PC-3 (cell line): ENCODE results near the gene ERP27.

Experiments
- EZH2 ChIP-seq: fragments of 300-600 bp; sonication (generic); IDR thresholded peaks from one replicate; pipeline ENCODE4 v1.6.1; 2017; ENCODE audit warnings: antibody characterized with exemption, mild to moderate bottlenecking, low read length; ENCODE audit not compliant: unreplicated experiment
- EZH2phosphoT487 ChIP-seq: fragments of 300-600 bp; sonication (generic); IDR thresholded peaks from 2 replicates; pipeline ENCODE4 v1.6.1; 2018; ENCODE audit warnings: mild to moderate bottlenecking, antibody characterized with exemption, low read length, borderline replicate concordance
- TF ChIP-seq, protein P1 (sequence below): fragments of 300-600 bp; sonication (generic); conservative IDR thresholded peaks from 2 replicates; pipeline ENCODE4 v1.5.1; 2017; ENCODE audit warnings: antibody characterized with exemption, low read depth, mild to moderate bottlenecking, low read length

DNA sequence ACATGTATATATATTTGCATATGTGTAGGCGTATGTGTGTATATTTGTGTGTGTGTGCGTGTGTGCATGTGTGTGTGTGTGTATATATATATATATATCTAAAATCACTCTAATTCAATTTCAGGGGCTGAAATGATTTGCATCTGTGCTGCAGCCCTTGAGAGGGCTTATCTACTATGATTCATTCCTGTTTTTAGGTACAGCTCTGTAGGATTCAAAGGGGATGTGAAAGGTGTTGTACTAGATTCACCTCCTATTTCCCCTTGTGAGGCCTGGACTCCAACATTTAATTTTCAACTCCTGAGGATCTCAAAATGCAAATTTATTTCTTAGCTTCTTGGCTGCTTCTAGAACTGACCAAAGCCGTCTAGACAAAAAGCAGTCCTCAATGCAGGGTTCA lies 11.1 kb downstream of the ERP27 start:
- TF ChIP-seq, protein P1, sequence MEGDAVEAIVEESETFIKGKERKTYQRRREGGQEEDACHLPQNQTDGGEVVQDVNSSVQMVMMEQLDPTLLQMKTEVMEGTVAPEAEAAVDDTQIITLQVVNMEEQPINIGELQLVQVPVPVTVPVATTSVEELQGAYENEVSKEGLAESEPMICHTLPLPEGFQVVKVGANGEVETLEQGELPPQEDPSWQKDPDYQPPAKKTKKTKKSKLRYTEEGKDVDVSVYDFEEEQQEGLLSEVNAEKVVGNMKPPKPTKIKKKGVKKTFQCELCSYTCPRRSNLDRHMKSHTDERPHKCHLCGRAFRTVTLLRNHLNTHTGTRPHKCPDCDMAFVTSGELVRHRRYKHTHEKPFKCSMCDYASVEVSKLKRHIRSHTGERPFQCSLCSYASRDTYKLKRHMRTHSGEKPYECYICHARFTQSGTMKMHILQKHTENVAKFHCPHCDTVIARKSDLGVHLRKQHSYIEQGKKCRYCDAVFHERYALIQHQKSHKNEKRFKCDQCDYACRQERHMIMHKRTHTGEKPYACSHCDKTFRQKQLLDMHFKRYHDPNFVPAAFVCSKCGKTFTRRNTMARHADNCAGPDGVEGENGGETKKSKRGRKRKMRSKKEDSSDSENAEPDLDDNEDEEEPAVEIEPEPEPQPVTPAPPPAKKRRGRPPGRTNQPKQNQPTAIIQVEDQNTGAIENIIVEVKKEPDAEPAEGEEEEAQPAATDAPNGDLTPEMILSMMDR: no peak
- TF ChIP-seq EZH2 (no peak), EZH2phosphoT487 (no peak)
